ENCODE results near the gene OPRL1.

DNA sequence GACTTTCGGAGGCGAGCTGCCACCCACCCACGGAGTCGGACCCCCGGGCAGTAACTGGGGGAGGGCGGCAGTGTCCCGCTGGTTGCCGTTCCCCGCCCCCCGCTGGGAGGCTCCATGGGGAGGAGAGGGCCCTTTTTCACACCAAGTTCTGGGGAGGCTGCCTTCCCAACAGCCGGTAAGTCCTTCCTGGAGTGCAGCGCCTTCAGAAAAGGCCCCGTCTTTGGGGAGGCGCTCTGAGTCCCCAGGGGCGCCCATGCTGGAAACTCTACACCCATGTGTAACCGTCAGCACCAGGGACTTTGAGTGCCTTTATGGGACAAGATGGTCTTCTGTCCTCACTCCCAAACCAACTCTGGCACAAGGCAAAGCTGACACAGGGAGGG, 30.0 kb upstream of the OPRL1 start:
- TF ChIP-seq, protein P1, sequence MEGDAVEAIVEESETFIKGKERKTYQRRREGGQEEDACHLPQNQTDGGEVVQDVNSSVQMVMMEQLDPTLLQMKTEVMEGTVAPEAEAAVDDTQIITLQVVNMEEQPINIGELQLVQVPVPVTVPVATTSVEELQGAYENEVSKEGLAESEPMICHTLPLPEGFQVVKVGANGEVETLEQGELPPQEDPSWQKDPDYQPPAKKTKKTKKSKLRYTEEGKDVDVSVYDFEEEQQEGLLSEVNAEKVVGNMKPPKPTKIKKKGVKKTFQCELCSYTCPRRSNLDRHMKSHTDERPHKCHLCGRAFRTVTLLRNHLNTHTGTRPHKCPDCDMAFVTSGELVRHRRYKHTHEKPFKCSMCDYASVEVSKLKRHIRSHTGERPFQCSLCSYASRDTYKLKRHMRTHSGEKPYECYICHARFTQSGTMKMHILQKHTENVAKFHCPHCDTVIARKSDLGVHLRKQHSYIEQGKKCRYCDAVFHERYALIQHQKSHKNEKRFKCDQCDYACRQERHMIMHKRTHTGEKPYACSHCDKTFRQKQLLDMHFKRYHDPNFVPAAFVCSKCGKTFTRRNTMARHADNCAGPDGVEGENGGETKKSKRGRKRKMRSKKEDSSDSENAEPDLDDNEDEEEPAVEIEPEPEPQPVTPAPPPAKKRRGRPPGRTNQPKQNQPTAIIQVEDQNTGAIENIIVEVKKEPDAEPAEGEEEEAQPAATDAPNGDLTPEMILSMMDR (conservative IDR thresholded peaks at IDR 0.05 in 1 of 2, IDR thresholded peaks at IDR 0.05 in 1 of 2; ENCODE audit: low read depth in 1 of 2, low read length in 2 of 2), result no peak
- TF ChIP-seq EZH2 (IDR thresholded peaks at IDR 0.05; ENCODE audit: low read length, missing control alignments), result peak; percentile 77
